Measurements from ENCODE around the gene MYBBP1A. TPM values are rescaled to one million over a fixed set of nuclear protein-coding genes. Genes with fewer than 3 reads are reported as not detected.

The MYBBP1A gene
- total RNA-seq, 1 donor from 2014 or later, result 27.9 TPM

DNA sequence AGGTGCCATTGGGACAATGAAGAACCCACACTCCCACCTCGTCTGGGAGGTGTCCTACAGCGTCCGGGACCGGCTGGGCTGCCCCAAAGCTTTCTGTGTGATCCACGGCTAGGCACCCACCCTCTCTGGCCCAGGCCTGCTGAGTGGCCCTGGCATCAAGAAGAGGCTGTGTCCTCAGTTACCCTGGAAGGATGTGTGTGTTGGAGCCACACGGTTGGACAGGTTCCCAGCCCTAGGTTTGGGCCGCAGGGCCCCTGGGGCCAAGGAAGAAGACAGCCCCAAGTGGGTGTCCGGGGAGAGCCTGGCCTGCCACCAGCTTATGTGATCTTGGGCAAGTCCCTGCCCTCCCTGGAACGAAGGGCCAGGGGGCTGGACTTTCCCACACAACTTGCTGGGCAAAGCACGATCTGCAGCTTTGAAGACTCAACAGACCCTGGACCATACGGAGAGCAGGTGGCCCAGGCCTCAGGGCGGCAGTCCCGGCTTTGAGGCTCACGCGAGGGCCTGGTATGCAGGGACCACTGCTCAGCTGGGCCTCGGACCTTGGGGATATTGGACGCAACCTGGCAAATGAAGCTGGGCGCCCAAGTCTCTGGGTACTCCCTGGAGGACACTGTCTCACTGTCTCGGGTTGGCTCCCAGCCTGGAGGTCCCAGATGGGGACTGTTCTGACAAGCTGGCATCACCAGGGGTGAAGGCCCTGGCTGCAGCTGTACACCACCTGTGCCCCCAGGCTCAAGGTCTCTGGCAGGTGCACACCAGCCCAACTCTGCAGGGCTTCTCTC, 17.5 kb downstream of the MYBBP1A start:
- DNase-seq (ENCODE audit: low spot score), result no peak

DNA sequence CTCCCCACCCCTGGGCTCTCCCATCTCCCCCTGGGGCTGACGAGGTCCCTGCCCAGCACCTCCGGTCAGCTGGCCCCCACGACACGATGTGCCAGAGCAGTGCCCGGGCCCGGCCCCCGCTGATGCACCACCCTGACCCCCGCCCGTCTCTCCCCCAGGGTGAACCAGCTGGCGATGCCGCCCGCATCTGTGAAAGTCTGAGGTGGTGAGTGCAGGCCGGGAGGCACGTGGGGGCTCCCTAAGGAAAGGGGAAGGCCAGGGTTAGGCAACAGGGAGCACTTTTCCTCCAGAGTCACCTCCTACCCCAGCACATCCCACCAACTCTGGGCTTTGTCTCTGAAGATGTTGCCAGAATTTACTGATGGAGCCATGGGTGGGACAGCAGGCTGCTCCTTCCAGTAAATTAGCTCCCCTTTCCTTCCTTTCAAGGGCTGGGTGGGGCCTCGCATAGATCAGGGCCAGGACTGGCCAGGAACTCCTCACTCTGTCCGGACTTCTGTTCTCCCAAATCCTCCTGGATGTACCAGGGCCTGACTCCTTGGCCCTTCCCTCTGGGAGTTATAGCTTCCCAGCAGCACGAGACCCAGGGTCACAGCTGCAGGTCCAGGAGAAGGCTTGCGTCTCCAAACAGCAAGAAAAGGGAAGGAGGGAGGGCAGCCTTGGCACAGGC, 18.3 kb downstream of the MYBBP1A start:
- DNase-seq (ENCODE audit: low spot score), result peak; percentile 59

GRCh38 chr17:4536259-4536741, 18.9 kb downstream of the MYBBP1A start:
- peak; percentile 62 for DNase-seq (ENCODE audit: low spot score)

DNA sequence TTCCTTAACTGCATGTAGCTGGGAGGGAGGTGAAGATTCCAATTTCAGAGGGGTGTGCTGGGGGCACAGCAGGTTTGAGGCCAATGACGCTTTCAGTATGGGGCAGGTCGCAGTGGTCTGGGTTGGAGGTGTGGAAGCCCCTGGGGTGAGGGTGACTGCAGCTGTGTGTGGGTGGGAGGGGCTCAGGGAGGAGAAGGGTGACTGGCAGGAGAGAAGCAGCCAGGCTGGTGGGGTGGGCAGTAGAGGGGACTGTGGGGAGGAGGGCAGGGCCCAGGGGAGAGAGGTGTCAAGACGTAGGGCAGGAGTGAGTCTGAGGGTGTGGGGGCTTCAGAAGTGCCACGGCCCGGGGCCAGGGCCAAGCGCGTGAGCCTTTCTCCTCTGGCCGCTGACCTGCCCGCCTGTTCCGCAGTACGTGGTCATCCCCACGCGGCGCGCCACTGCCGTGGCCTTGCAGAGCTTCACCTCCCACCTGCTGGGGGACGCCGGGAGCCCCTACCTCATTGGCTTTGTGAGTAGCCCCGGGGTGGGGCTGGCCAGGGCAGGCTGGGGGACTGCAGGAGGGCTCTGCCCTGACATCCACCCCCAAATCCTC, 19.4 kb downstream of the MYBBP1A start:
- no peak for DNase-seq (ENCODE audit: low spot score)

GRCh38 chr17:4534928-4535666, 20.1 kb downstream of the MYBBP1A start:
- DNase-seq (ENCODE audit: low spot score), result no peak

DNA sequence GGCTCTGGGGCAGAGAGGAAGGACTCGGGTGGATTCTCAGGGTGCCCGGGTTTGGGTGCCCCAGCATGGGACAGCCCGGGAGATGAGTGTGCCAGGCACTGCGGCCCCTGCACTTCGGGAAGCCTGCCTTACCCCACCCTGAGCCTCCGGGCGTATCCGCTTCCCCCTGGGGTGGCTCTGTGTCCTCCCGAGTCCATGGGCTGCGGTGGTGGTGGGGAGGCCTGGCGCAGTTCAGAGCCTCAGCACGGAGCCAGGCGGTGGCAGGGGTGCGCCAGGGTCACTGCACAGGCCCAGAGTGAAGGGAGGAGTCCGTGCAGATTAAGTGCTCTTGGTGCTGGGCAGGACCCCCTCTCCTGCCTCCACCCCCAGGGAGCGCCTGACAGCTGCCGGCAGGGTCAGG, 20.7 kb downstream of the MYBBP1A start:
- no peak for DNase-seq (ENCODE audit: low spot score)

GRCh38 chr17:4533523-4534504, 21.4 kb downstream of the MYBBP1A start:
- DNase-seq (ENCODE audit: low spot score), result no peak

GRCh38 chr17:4532860-4533522, 22.2 kb downstream of the MYBBP1A start:
- no peak for DNase-seq (ENCODE audit: low spot score)

DNA sequence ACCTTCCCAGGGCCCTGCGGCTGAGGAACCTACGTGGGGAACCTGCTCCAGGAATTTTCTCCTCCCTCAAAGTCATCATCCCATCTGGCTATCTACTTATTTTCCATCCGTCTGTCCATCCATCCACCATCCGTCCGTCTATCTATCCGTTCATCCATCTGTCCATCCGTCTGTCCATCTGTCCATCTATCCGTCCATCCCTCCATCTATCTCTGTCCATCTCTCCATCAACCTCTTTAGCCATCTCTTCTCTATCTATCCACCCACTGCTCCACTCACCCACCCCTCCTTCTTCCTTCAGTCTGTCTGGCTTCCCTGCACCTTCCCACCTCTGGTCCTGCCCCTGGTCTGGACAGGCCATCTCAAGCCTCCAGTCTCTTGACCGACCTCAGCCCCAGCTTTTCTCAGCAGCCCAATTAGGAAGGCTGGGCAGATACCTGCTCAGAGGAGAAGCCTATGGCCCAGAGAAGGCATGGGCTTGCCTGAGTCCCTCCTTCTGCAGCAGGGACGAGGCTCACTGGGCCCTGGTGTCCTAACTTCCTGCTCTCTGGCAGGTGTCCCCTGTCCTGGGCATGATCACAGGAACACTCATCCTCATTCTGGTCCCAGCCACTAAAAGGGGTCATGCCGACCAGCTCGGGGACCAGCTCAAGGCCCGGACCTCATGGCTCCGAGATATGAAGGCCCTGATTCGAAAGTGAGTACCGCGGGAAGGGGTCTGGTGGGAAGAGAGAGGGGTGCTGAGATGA, 23.0 kb downstream of the MYBBP1A start:
- no peak for DNase-seq (ENCODE audit: low spot score)

- DNase-seq (ENCODE audit: low spot score), result no peak
Measured at GRCh38 chr17:4530799-4531730, 24.1 kb downstream of the MYBBP1A start.

GRCh38 chr17:4529533-4530152, 25.5 kb downstream of the MYBBP1A start:
- DNase-seq (ENCODE audit: low spot score), result no peak

DNA sequence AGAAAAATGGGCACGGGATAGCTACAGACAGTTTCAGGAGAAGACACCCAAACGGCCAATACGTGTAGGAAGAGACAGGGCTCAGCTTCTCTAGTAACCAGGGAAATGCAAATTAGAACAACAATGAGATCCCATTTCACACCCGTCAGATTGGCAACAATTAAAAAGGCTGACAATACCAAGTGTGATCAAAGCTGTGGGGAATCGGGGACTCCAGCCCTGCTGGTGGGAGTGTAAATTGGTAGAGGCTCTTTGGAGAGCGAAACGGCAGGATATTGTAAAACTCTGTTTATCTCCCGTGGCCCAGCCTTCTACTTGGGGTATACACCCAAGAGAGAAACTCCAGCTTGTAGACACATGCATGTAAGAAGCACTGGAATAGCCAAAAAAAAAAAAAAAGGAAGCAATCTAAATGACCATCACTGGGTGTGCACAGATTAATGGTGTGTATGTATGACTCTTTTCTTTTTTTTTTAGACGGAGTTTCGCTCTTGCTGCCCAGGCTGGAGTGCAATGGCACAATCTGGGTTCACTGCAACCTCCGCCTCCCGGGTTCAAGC, 27.5 kb downstream of the MYBBP1A start:
- DNase-seq (ENCODE audit: low spot score), result no peak

DNA sequence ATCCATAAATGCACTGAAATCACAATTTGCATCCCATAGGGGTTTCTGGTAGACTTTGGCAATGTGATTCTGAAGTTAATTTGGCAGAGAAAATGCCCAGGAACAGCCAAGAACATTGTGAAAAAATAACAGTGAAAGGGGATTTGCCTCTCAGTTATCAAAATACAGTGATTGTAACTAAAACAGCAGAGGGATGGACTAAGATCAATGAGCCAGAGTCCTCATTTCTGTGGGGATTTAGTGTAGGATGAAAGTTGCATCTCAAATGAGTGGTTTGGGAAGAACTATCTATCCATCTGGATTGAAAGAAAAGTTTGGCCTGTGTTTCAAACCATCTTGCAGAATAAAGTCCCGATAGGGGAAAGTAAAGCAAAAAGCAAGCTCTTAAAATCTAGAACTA, 28.1 kb downstream of the MYBBP1A start:
- DNase-seq (ENCODE audit: low spot score), result no peak

- DNase-seq (ENCODE audit: low spot score), result no peak
Measured at GRCh38 chr17:4525691-4526397, 29.3 kb downstream of the MYBBP1A start.

- no peak for DNase-seq (ENCODE audit: low spot score)
Measured at GRCh38 chr17:4523946-4524345, 31.2 kb downstream of the MYBBP1A start.

DNA sequence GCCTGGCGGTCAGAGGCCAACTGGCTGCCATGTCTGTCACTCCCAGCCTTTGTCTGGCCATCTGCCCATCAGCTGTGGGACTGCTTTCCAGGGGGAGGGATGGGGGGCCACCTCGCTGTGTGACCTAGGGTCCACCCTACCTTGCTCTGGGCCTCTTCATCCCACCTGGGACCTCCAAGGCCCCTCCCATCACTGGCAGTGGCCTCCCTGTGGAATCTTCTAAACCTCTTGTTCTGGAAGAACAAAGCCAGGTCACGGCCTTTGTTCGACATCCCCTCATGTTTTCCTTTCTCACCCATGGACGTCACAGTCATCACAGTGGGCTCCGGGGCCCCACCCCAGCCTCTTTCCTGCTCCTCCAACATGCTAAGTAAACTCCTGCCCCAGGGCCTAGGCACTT, 32.5 kb downstream of the MYBBP1A start:
- DNase-seq (ENCODE audit: low spot score), result no peak
